Measurements from ENCODE around the gene ELMO1. TPM values are rescaled to one million over a fixed set of nuclear protein-coding genes. Genes with fewer than 3 reads are reported as not detected.

ELMO1 gene
- total and polyA plus RNA-seq, 2 of the 13 experiments (the other 11 are each of a cell fraction or from before 2014, with no cell fraction given) = 0.11 to 0.17 TPM

GRCh38 chr7:36944838-36945237, 503.8 kb downstream of the ELMO1 start (continued):
- TF ChIP-seq ZBTB40 (IDR thresholded peaks at IDR 0.05) (no peak), ZBTB40 (CRISPR knock-in tag; IDR thresholded peaks at IDR 0.05) (no peak), SP2 (CRISPR knock-in tag; IDR thresholded peaks at IDR 0.05) (no peak), SNRNP70 (IDR thresholded peaks at IDR 0.05; ENCODE audit: low read depth, low read length) (no peak), ZHX1 (CRISPR knock-in tag; IDR thresholded peaks at IDR 0.05; ENCODE audit: low read depth) (no peak)
- TF ChIP-seq, protein P1, sequence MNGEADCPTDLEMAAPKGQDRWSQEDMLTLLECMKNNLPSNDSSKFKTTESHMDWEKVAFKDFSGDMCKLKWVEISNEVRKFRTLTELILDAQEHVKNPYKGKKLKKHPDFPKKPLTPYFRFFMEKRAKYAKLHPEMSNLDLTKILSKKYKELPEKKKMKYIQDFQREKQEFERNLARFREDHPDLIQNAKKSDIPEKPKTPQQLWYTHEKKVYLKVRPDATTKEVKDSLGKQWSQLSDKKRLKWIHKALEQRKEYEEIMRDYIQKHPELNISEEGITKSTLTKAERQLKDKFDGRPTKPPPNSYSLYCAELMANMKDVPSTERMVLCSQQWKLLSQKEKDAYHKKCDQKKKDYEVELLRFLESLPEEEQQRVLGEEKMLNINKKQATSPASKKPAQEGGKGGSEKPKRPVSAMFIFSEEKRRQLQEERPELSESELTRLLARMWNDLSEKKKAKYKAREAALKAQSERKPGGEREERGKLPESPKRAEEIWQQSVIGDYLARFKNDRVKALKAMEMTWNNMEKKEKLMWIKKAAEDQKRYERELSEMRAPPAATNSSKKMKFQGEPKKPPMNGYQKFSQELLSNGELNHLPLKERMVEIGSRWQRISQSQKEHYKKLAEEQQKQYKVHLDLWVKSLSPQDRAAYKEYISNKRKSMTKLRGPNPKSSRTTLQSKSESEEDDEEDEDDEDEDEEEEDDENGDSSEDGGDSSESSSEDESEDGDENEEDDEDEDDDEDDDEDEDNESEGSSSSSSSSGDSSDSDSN (CRISPR knock-in tag; IDR thresholded peaks at IDR 0.05) = no peak

Data from HepG2 (cell line).